Ishikawa (cell line): Measurements from ENCODE around the gene BCL7A.

Experiments used
- CEBPB ChIP-seq: IDR thresholded peaks from 2 replicates; pipeline ENCODE4 v1.6.1; 2012
- CREB1 ChIP-seq: IDR thresholded peaks from 2 replicates; pipeline ENCODE4 v1.6.1; 2012; ENCODE audit warnings: low read depth
- EGR1 ChIP-seq: IDR thresholded peaks from 2 replicates; pipeline ENCODE4 v1.6.1; 2012
- EP300 ChIP-seq: IDR thresholded peaks from 2 replicates; pipeline ENCODE4 v1.6.1; 2012; ENCODE audit warnings: borderline replicate concordance
- FOXM1 ChIP-seq: IDR thresholded peaks from 2 replicates; pipeline ENCODE4 v1.6.1; 2012; ENCODE audit warnings: low read depth, borderline replicate concordance
- MAX ChIP-seq: IDR thresholded peaks from 2 replicates; pipeline ENCODE4 v1.6.1; 2012
- NFIC ChIP-seq: IDR thresholded peaks from 2 replicates; pipeline ENCODE4 v1.6.1; 2012
- RAD21 ChIP-seq: IDR thresholded peaks from 2 replicates; pipeline ENCODE4 v1.6.1; 2012; ENCODE audit warnings: low read depth
- REST ChIP-seq: IDR thresholded peaks from 2 replicates; pipeline ENCODE4 v1.6.1; 2012; ENCODE audit warnings: low read depth, mild to moderate bottlenecking
- TAF1 ChIP-seq: IDR thresholded peaks from 2 replicates; pipeline ENCODE4 v1.6.1; 2012; ENCODE audit warnings: low read depth, mild to moderate bottlenecking
- TCF12 ChIP-seq: IDR thresholded peaks from 2 replicates; pipeline ENCODE4 v1.6.1; 2012; ENCODE audit warnings: low read depth
- TEAD4 ChIP-seq: IDR thresholded peaks from 2 replicates; pipeline ENCODE4 v1.6.1; 2012
- USF1 ChIP-seq: IDR thresholded peaks from 2 replicates; pipeline ENCODE4 v1.6.1; 2012
- YY1 ChIP-seq: IDR thresholded peaks from 2 replicates; pipeline ENCODE4 v1.6.1; 2012; ENCODE audit warnings: low read depth
- ZBTB7A ChIP-seq: IDR thresholded peaks from 2 replicates; pipeline ENCODE4 v1.6.1; 2012; ENCODE audit warnings: low read depth

BCL7A gene

GRCh38 chr12:122085591-122085990 is 63.9 kb downstream of the BCL7A start:
- TF ChIP-seq TAF1 (no peak), TCF12 (no peak), EP300 (no peak), NFIC (no peak), ZBTB7A (no peak), CREB1 (no peak), USF1 (no peak), EGR1 (no peak), REST (no peak), CEBPB (no peak), TEAD4 (no peak), YY1 (no peak), RAD21 (no peak), FOXM1 (no peak), MAX (no peak)

GRCh38 chr12:122086116-122086515 is 64.4 kb downstream of the BCL7A start:
- TF ChIP-seq TCF12, result no peak
- TF ChIP-seq MAX, result no peak
- TF ChIP-seq USF1, result no peak

- TF ChIP-seq CEBPB (no peak), RAD21 (no peak), TCF12 (no peak), USF1 (no peak), CREB1 (no peak), FOXM1 (no peak), NFIC (no peak), ZBTB7A (no peak)
Observed at GRCh38 chr12:122086641-122087285, 65.1 kb downstream of the BCL7A start.

- TF ChIP-seq EP300 (no peak), FOXM1 (no peak), ZBTB7A (no peak), USF1 (no peak), TEAD4 (no peak)
Observed at GRCh38 chr12:122087431-122088178, 65.9 kb downstream of the BCL7A start.

GRCh38 chr12:122088179-122088810 is 66.6 kb downstream of the BCL7A start:
- TF ChIP-seq EGR1 (no peak), YY1 (no peak), FOXM1 (no peak), REST (no peak), ZBTB7A (no peak), NFIC (no peak), USF1 (no peak), MAX (no peak), RAD21 (no peak)
